H1 (cell line): Measurements from ENCODE around the gene ARHGAP8. TPM values are rescaled to one million over a fixed set of nuclear protein-coding genes. Genes with fewer than 3 reads are reported as not detected.

Source experiments
- BACH1 ChIP-seq: IDR thresholded peaks from 2 replicates; pipeline ENCODE4 v1.6.1; 2012; ENCODE audit warnings: low read length, improper control_type of control experiment
- EZH2 ChIP-seq: fragments of 200-600 bp; sonication (generic); IDR thresholded peaks from 2 replicates; pipeline ENCODE4 v1.7.1; 2012; ENCODE audit warnings: low read depth, mild to moderate bottlenecking, moderate library complexity, low read length, inconsistent platforms; ENCODE audit not compliant: severe bottlenecking
- NANOG ChIP-seq: IDR thresholded peaks from 2 replicates; pipeline ENCODE4 v1.6.1; 2011; ENCODE audit warnings: low read length, low read depth, mild to moderate bottlenecking, inconsistent platforms; ENCODE audit not compliant: insufficient read depth, poor library complexity, severe bottlenecking
- POU5F1 ChIP-seq: IDR thresholded peaks from 2 replicates; pipeline ENCODE4 v1.6.1; 2011; ENCODE audit warnings: low read depth, mild to moderate bottlenecking, low read length, moderate library complexity
- RNF2 ChIP-seq: fragments of 200-900, 300-1000 bp; sonication (generic); IDR thresholded peaks from 2 replicates; pipeline ENCODE4 v1.7.1; 2016; ENCODE audit warnings: borderline replicate concordance, low read depth, mild to moderate bottlenecking, antibody characterized with exemption, low read length; ENCODE audit not compliant: poor library complexity, severe bottlenecking; ENCODE audit errors: missing control alignments
- polyA plus RNA-seq, 7 experiments: library from polyadenylated mRNA; depleted of rRNA in 3 of 7; stranded (reverse) in 5 of 7; unstranded in 2 of 7; fragments of >200 nt in 5 of 7; fragments of 200-250 nt in 2 of 7; gene quantifications; 1 replicate in 5 of 7; 2 replicates in 1 of 7; 4 replicates in 1 of 7; pipeline versions ENCODE4 v1.2.1 to v1.2.3, GENCODE V29; 2011 to 2013; ENCODE audit warnings: missing spikeins in 2 of 7, mixed read lengths in 2 of 7
- total RNA-seq: library from RNA; stranded (reverse); fragmentation: NEBNext Ultra II Directional; extraction: Animal tissue kit (Norgen Biotek cat#: 25700); gene quantifications from 2 replicates; pipeline ENCODE4 v1.2.1, GENCODE V29; 2021

The ARHGAP8 gene
- total and polyA plus RNA-seq, 2 of the 8 experiments (the other 6 are each of a cell fraction or from before 2014, with no cell fraction given), result 35.6 to 47.7 TPM

DNA sequence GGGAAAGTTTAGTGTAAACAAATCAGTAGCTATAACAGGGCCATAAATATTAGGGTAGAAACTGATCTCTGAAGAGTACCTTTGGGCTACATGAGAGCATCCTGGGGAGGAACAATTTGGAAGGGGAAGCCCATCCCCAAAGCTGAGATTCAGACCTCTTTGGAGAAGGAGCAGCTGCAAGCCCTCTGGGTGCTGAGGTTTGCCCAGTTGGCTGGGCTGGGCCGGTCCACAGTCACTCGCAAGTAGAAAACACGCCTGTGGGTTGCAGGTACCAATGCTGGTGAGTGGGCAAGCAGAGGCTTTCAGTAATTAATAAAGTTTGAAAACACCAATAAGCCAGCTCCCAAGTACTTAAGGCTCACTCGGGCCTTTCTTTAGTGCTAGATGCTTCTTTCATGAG lies 124.5 kb downstream of the ARHGAP8 start (continued):
- TF ChIP-seq RNF2 (no peak), NANOG (no peak), BACH1 (no peak), EZH2 (no peak), POU5F1 (no peak)
